Panc1 (cell line): ENCODE measurements around the gene PLP1. TPM values are rescaled to one million over a fixed set of nuclear protein-coding genes. Genes with fewer than 3 reads are reported as not detected.

Experiments used
- ATAC-seq: fragments of 200-7000 bp; cut with Tn5 transposase; 2 replicates; pipeline ENCODE4 v1.9.1; 2020; ENCODE audit warnings: mild to moderate bottlenecking, moderate library complexity
- BruUV-seq: library from RNA; stranded (reverse); fragments of 400-500 nt; replicated peaks from 2 replicates; lab custom pipeline; 2021; lab: Mats Ljungman, UMichigan
- CTCF ChIA-PET: fragments of 300-600 bp; sonication (Branson Sonifier 250); formaldehyde crosslinking; loops from one replicate; lab custom pipeline; 2022; ENCODE audit warnings: antibody characterized with exemption; lab: Charles Lee
- POLR2A ChIA-PET: fragments of 300-600 bp; sonication (Branson Sonifier 250); formaldehyde crosslinking; loops from one replicate; lab custom pipeline; 2022; ENCODE audit warnings: antibody characterized with exemption; lab: Charles Lee
- DNase-seq: peaks from one replicate; pipeline ENCODE4 v3.0.0-alpha.2; 2010; ENCODE audit warnings: low read depth, low spot score
- H3K27ac ChIP-seq: 2 replicates; pipeline ENCODE4 v1.5.1; 2011; ENCODE audit warnings: mild to moderate bottlenecking, low read length, inconsistent platforms
- H3K27me3 ChIP-seq: fragments of 200-500 bp; sonication (Bioruptor generic); 2 replicates; pipeline ENCODE4 v1.6.0; 2014; ENCODE audit warnings: low read length, inconsistent platforms; ENCODE audit not compliant: control insufficient read depth, insufficient read depth
- H3K36me3 ChIP-seq: fragments of 200-500 bp; sonication (Bioruptor generic); 2 replicates; pipeline ENCODE4 v1.5.1; 2014; ENCODE audit warnings: inconsistent platforms, mild to moderate bottlenecking, low read length, moderate library complexity; ENCODE audit not compliant: control insufficient read depth, insufficient read depth
- H3K4me1 ChIP-seq: 2 replicates; pipeline ENCODE4 v1.5.1; 2011; ENCODE audit warnings: inconsistent platforms, mild to moderate bottlenecking, low read length, moderate library complexity; ENCODE audit not compliant: control insufficient read depth, insufficient read depth
- H3K4me3 ChIP-seq, 2 experiments: 2 replicates each; pipeline ENCODE4 v1.5.1; 2011 to 2012; ENCODE audit warnings: low read depth in 2 of 2, low read length in 2 of 2, mild to moderate bottlenecking in 2 of 2, inconsistent platforms in 1 of 2, moderate library complexity in 1 of 2
- H3K9me3 ChIP-seq: fragments of 200-500 bp; sonication (Bioruptor generic); 2 replicates; pipeline ENCODE4 v1.5.1; 2014; ENCODE audit warnings: low read depth, mild to moderate bottlenecking, inconsistent platforms, low read length, moderate library complexity; ENCODE audit not compliant: control insufficient read depth, insufficient read depth
- POLR2AphosphoS5 ChIP-seq: IDR thresholded peaks from 2 replicates; pipeline ENCODE4 v1.6.1; 2012; ENCODE audit warnings: mild to moderate bottlenecking, low read depth, low read length, moderate library complexity
- in situ Hi-C: cut with HindIII; loops from 2 replicates; pipeline ENCODE4 v1.10.0; 2016; ENCODE audit warnings: low sequenced_read_pairs, low pct_unique_long_range_greater_than_20kb
- intact Hi-C: fragments of 100-400 bp; cut with micrococcal nuclease; formaldehyde crosslinking; loops from one replicate; pipeline ENCODE4 v1.10.0; 2022; ENCODE audit not compliant: unreplicated experiment
- total RNA-seq: library from RNA; stranded (reverse); gene quantifications from one replicate; pipeline ENCODE4 v1.2.1, GENCODE V29; 2021; ENCODE audit not compliant: unreplicated experiment
- TF ChIP-seq, protein P1 (sequence below): fragments of 450-650 bp; IDR thresholded peaks from 2 replicates; pipeline ENCODE4 v1.5.1; 2017; ENCODE audit warnings: mild to moderate bottlenecking

Gene PLP1
- total RNA-seq, 1 experiment from 2014 or later, result 0.13 TPM

GRCh38 chrX:103839404-103839803 lies 62.8 kb downstream of the PLP1 start:
- H3K27me3 ChIP-seq, result peaks cover 13% of the 10 kb centered on the region
- H3K4me3 ChIP-seq, result no peak overlapping the region
- ATAC-seq (no peak), DNase-seq (no peak)
- ChIA-PET POLR2A (no interaction called here), CTCF (no interaction called here)
- intact Hi-C loops (no loop called here), in situ Hi-C loops (no loop called here)
- no peaks in the 10 kb centered on the region for H3K9me3 ChIP-seq
- no peaks in the 10 kb centered on the region for H3K4me1 ChIP-seq
- no peak overlapping the region for H3K27ac ChIP-seq
- no peaks in the 10 kb centered on the region for H3K36me3 ChIP-seq
- no TSS peak for BruUV-seq
- TF ChIP-seq, protein P1, sequence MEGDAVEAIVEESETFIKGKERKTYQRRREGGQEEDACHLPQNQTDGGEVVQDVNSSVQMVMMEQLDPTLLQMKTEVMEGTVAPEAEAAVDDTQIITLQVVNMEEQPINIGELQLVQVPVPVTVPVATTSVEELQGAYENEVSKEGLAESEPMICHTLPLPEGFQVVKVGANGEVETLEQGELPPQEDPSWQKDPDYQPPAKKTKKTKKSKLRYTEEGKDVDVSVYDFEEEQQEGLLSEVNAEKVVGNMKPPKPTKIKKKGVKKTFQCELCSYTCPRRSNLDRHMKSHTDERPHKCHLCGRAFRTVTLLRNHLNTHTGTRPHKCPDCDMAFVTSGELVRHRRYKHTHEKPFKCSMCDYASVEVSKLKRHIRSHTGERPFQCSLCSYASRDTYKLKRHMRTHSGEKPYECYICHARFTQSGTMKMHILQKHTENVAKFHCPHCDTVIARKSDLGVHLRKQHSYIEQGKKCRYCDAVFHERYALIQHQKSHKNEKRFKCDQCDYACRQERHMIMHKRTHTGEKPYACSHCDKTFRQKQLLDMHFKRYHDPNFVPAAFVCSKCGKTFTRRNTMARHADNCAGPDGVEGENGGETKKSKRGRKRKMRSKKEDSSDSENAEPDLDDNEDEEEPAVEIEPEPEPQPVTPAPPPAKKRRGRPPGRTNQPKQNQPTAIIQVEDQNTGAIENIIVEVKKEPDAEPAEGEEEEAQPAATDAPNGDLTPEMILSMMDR, result no peak
- TF ChIP-seq POLR2AphosphoS5, result no peak

Other genes with a start within 250 kb of the PLP1 start
- 84.1 TPM for gene TCEAL4, start 191.3 kb upstream of the PLP1 start, total RNA-seq
- gene TCEAL3, start 168.9 kb upstream of the PLP1 start, total RNA-seq, result 23.8 TPM
- 31.7 TPM for gene TCEAL1, start 147.9 kb upstream of the PLP1 start, total RNA-seq
- gene MORF4L2, start 90.1 kb upstream of the PLP1 start, total RNA-seq, result 500 TPM
- not detected for gene TMEM31, start 65.9 kb upstream of the PLP1 start, total RNA-seq
- 0.62 TPM for gene RAB9B, start 55.4 kb downstream of the PLP1 start, total RNA-seq
- gene TMSB15B, start 185.8 kb downstream of the PLP1 start, total RNA-seq, result 10.4 TPM
- gene H2BW1, start 236.9 kb downstream of the PLP1 start, total RNA-seq, result not detected